ENCODE results near the gene OR7G2. TPM values are rescaled to one million over a fixed set of nuclear protein-coding genes. Genes with fewer than 3 reads are reported as not detected.

Gene OR7G2
- total RNA-seq, 1 donor from 2014 or later: not detected

Other genes with a start within 250 kb of the OR7G2 start
- gene MUC16, start 97.1 kb downstream of the OR7G2 start, total RNA-seq: 1.3 TPM
- not detected for gene OR1M1, start 20.4 kb downstream of the OR7G2 start, total RNA-seq
- gene OR7G1, start 8.3 kb upstream of the OR7G2 start, total RNA-seq: not detected
- gene OR7G3, start 19.5 kb upstream of the OR7G2 start, total RNA-seq: not detected
- gene ZNF317, start 32.9 kb upstream of the OR7G2 start, total RNA-seq: 27.6 TPM
- not detected for gene OR7D2, start 71.5 kb upstream of the OR7G2 start, total RNA-seq
- not detected for gene OR7D4, start 112.1 kb upstream of the OR7G2 start, total RNA-seq
- not detected for gene OR7E24, start 143.5 kb upstream of the OR7G2 start, total RNA-seq
- 10.7 TPM for gene ZNF699, start 202.4 kb upstream of the OR7G2 start, total RNA-seq
- 45.6 TPM for gene ZNF559, start 216.7 kb upstream of the OR7G2 start, total RNA-seq

Data from sciatic nerve (tissue), 1 donor.